ENCODE measurements around the gene ZFPM1. TPM values are rescaled to one million over a fixed set of nuclear protein-coding genes. Genes with fewer than 3 reads are reported as not detected.

Gene ZFPM1
- total and polyA plus RNA-seq, 2 of the 8 experiments (the other 6 are each of a cell fraction or from before 2014, with no cell fraction given), result 0.74 to 4.8 TPM

DNA sequence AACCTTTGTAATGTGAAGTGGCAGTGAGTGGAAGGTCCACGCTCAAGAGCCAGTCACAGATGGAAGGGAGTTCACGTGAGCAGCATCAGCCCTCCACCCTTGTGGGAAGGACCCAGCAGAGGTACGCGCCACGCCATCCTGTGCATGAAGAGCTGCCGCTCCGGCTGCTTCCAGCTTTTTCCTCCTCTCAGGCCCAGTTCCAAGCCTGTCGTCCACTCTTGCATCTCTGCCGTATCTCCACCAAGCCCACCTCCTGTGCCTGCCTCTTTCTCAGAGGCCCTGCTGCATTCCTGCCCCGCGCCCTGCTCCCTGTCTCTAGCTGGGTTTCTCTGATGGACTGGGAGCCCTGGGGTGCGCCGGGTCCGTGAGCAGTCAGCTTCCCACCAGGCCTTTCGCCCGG is 127.3 kb downstream of the ZFPM1 start:
- H3K4me1 ChIP-seq (replicated peaks in 1 of 4; ENCODE audit: control insufficient read depth in 3 of 4, insufficient read depth in 4 of 4, low read length in 3 of 4), result no peaks in the 10 kb centered on the region
- H3K14ac ChIP-seq (ENCODE audit: insufficient read length), result no peak overlapping the region
- no peaks in the 10 kb centered on the region for H3K9me3 ChIP-seq (ENCODE audit: insufficient read depth in 2 of 2, low read depth in 1 of 2, low read length in 1 of 2)
- H2BK15ac ChIP-seq (ENCODE audit: low read length), result no peak overlapping the region
- H3K23me2 ChIP-seq (ENCODE audit: low read depth, low read length), result no peaks in the 10 kb centered on the region
- no peak overlapping the region for H3K56ac ChIP-seq (replicated peaks; ENCODE audit: insufficient read length, low read depth, low read length)
- no peak for DNase-seq (ENCODE audit: low read depth in 1 of 2, low spot score in 2 of 2)
- no peak for FAIRE-seq
- no peaks in the 10 kb centered on the region for H3K27me3 ChIP-seq (replicated peaks in 1 of 4; ENCODE audit: control insufficient read depth in 3 of 4, extremely low read depth in 1 of 4, insufficient read depth in 3 of 4, low read length in 3 of 4)
- H4K20me1 ChIP-seq (replicated peaks in 1 of 2; ENCODE audit: control insufficient read depth in 1 of 2, insufficient read depth in 2 of 2, low read length in 2 of 2), result peaks cover 33% of the 10 kb centered on the region in 2 experiments
- peaks cover 5 to 84% of the 10 kb centered on the region in 2 experiments; a peak in 3 of 4 replicates for H3K79me2 ChIP-seq (ENCODE audit: control insufficient read depth in 1 of 2, insufficient read depth in 2 of 2, low read length in 2 of 2)
- H3K23ac ChIP-seq (ENCODE audit: insufficient read length), result no peak overlapping the region
- H3K4me3 ChIP-seq (ENCODE audit: extremely low read depth in 1 of 4, insufficient read depth in 2 of 4, low read depth in 3 of 4, low read length in 4 of 4), result no peak overlapping the region
- H2BK20ac ChIP-seq (ENCODE audit: low read length), result no peak overlapping the region
- no peak overlapping the region for H3K4me2 ChIP-seq (ENCODE audit: insufficient read depth in 1 of 2, low read depth in 2 of 2, low read length in 2 of 2)
- 92% methylated on average over 16 of the region's 16 CpGs; no CpG with 5 or more reads in 1 of the 2 experiments for WGBS, 2 experiments (ENCODE audit: extremely low coverage in 1 of 2, insufficient coverage in 1 of 2, insufficient read length in 1 of 2, insufficient replicate concordance in 2 of 2, low coverage in 1 of 2, low lambda C conversion rate in 2 of 2, missing lambda C conversion rate in 1 of 2)
- no peak overlapping the region for H4K91ac ChIP-seq (replicated peaks; ENCODE audit: insufficient read length, low read length)
- no peak overlapping the region for H3K18ac ChIP-seq (ENCODE audit: extremely low read depth, low read length)
- POLR2A ChIA-PET (ENCODE audit: partially characterized antibody), result no interaction called here
- H4K8ac ChIP-seq (ENCODE audit: extremely low read depth, insufficient read depth, low read length), result no peak overlapping the region
- H2BK120ac ChIP-seq (replicated peaks; ENCODE audit: low read depth, low read length), result no peak overlapping the region
- CTCF ChIA-PET (ENCODE audit: partially characterized antibody), result interaction anchor here (1.4 kb wide), 1 partner anchor 12 kb away, joined by 5 read pairs; no protein-coding TSS in a partner anchor
- no peak overlapping the region for H2AK5ac ChIP-seq (ENCODE audit: low read depth, low read length)
- no peak overlapping the region for H4K5ac ChIP-seq (ENCODE audit: insufficient read length, low read depth, low read length)
- H2BK12ac ChIP-seq (ENCODE audit: low read depth, low read length), result no peak overlapping the region
- H3K9ac ChIP-seq (replicated peaks in 1 of 4; ENCODE audit: extremely low read depth in 1 of 4, low read depth in 3 of 4, low read length in 3 of 4), result no peak overlapping the region
- H2AFZ ChIP-seq (ENCODE audit: low read length), result no peak overlapping the region
- peaks cover 19% of the 10 kb centered on the region for H3K79me1 ChIP-seq (ENCODE audit: low read depth, low read length)
- H2BK5ac ChIP-seq (ENCODE audit: low read depth, low read length), result no peak overlapping the region
- peaks cover 2 to 32% (median 15%) of the 10 kb centered on the region in 4 experiments; a peak in 7 of 8 replicates for H3K36me3 ChIP-seq (ENCODE audit: control insufficient read depth in 2 of 4, insufficient read depth in 4 of 4, low read length in 3 of 4)
- no peak overlapping the region for H3K27ac ChIP-seq (ENCODE audit: low read depth, low read length)
- no peak overlapping the region for H3K4ac ChIP-seq (replicated peaks; ENCODE audit: insufficient read length, low read depth, low read length)
- TF ChIP-seq FOSL1 (IDR thresholded peaks at IDR 0.05; ENCODE audit: insufficient read depth, low read depth, low read length) (no peak), RXRA (IDR thresholded peaks at IDR 0.05; ENCODE audit: insufficient read depth, low read depth, low read length) (no peak), POLR2AphosphoS5 (IDR thresholded peaks at IDR 0.05; ENCODE audit: low read depth, low read length) (no peak), CHD1 (IDR thresholded peaks at IDR 0.05; ENCODE audit: low read depth, low read length) (no peak), SIN3A (conservative IDR thresholded peaks at IDR 0.05 in 1 of 2, IDR thresholded peaks at IDR 0.05 in 1 of 2; ENCODE audit: low read depth in 1 of 2, low read length in 2 of 2) (no peak), ZNF274 (IDR thresholded peaks at IDR 0.05; ENCODE audit: borderline replicate concordance, extremely low read depth, low read length) (no peak)
- TF ChIP-seq, protein P1, sequence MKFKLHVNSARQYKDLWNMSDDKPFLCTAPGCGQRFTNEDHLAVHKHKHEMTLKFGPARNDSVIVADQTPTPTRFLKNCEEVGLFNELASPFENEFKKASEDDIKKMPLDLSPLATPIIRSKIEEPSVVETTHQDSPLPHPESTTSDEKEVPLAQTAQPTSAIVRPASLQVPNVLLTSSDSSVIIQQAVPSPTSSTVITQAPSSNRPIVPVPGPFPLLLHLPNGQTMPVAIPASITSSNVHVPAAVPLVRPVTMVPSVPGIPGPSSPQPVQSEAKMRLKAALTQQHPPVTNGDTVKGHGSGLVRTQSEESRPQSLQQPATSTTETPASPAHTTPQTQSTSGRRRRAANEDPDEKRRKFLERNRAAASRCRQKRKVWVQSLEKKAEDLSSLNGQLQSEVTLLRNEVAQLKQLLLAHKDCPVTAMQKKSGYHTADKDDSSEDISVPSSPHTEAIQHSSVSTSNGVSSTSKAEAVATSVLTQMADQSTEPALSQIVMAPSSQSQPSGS (IDR thresholded peaks at IDR 0.05; ENCODE audit: low read length), result no peak
- TF ChIP-seq, protein P2, sequence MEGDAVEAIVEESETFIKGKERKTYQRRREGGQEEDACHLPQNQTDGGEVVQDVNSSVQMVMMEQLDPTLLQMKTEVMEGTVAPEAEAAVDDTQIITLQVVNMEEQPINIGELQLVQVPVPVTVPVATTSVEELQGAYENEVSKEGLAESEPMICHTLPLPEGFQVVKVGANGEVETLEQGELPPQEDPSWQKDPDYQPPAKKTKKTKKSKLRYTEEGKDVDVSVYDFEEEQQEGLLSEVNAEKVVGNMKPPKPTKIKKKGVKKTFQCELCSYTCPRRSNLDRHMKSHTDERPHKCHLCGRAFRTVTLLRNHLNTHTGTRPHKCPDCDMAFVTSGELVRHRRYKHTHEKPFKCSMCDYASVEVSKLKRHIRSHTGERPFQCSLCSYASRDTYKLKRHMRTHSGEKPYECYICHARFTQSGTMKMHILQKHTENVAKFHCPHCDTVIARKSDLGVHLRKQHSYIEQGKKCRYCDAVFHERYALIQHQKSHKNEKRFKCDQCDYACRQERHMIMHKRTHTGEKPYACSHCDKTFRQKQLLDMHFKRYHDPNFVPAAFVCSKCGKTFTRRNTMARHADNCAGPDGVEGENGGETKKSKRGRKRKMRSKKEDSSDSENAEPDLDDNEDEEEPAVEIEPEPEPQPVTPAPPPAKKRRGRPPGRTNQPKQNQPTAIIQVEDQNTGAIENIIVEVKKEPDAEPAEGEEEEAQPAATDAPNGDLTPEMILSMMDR (IDR thresholded peaks at IDR 0.05; ENCODE audit: control extremely low read depth in 1 of 3, insufficient read depth in 1 of 3, low read depth in 1 of 3, low read length in 3 of 3), result no peak
- TF ChIP-seq, protein P3, sequence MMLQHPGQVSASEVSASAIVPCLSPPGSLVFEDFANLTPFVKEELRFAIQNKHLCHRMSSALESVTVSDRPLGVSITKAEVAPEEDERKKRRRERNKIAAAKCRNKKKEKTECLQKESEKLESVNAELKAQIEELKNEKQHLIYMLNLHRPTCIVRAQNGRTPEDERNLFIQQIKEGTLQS (IDR thresholded peaks at IDR 0.05; ENCODE audit: insufficient read depth, low read depth, low read length), result no peak
